GM18873 (cell line): ENCODE measurements around the gene RGS3.
"Not testable (repeated sequence)": the region's sequence is repeated elsewhere in the genome, so short reads cannot be mapped to it uniquely, and the experiment has no call there.

Experiments
- ATAC-seq: cut with Tn5 transposase; IDR thresholded peaks from one replicate; pipeline ENCODE4 v1.9.1; 2021; ENCODE audit warnings: mild to moderate bottlenecking, moderate library complexity, moderate number of reproducible peaks; ENCODE audit not compliant: unreplicated experiment, low FRiP score

The RGS3 gene

GRCh38 chr9:113543296-113543981 lies 79.9 kb downstream of the RGS3 start:
- no peak for ATAC-seq

- ATAC-seq = no peak
These were observed 80.4 kb downstream of the RGS3 start for GRCh38 chr9:113543982-113544303.

GRCh38 chr9:113545068-113545467 lies 81.5 kb downstream of the RGS3 start:
- ATAC-seq = no peak

GRCh38 chr9:113546566-113546965 lies 83.0 kb downstream of the RGS3 start:
- ATAC-seq = no peak

GRCh38 chr9:113547501-113547900 lies 84.0 kb downstream of the RGS3 start:
- ATAC-seq = no peak

GRCh38 chr9:113548221-113549041 lies 84.9 kb downstream of the RGS3 start:
- no peak for ATAC-seq

- not testable (repeated sequence) for ATAC-seq
These were observed 86.4 kb downstream of the RGS3 start for GRCh38 chr9:113549892-113550291.

- ATAC-seq = no peak
These were observed 93.5 kb downstream of the RGS3 start for GRCh38 chr9:113556877-113557593.

- no peak for ATAC-seq
These were observed 95.3 kb downstream of the RGS3 start for GRCh38 chr9:113558632-113559502.

- ATAC-seq = no peak
These were observed 96.6 kb downstream of the RGS3 start for GRCh38 chr9:113559834-113560800.

GRCh38 chr9:113562653-113563381 lies 99.3 kb downstream of the RGS3 start:
- ATAC-seq = no peak

GRCh38 chr9:113563826-113564497 lies 100.4 kb downstream of the RGS3 start:
- no peak for ATAC-seq

GRCh38 chr9:113564498-113565237 lies 101.1 kb downstream of the RGS3 start:
- ATAC-seq = no peak

- no peak for ATAC-seq
These were observed 102.6 kb downstream of the RGS3 start for GRCh38 chr9:113566016-113566711.

GRCh38 chr9:113566712-113567071 lies 103.2 kb downstream of the RGS3 start:
- no peak for ATAC-seq

- no peak for ATAC-seq
These were observed 104.0 kb downstream of the RGS3 start for GRCh38 chr9:113567361-113568080.
